ENCODE results near the gene P2RX3. TPM values are rescaled to one million over a fixed set of nuclear protein-coding genes. Genes with fewer than 3 reads are reported as not detected.

The P2RX3 gene
- total and polyA plus RNA-seq, 2 donors = 0.02 to 0.76 TPM

DNA sequence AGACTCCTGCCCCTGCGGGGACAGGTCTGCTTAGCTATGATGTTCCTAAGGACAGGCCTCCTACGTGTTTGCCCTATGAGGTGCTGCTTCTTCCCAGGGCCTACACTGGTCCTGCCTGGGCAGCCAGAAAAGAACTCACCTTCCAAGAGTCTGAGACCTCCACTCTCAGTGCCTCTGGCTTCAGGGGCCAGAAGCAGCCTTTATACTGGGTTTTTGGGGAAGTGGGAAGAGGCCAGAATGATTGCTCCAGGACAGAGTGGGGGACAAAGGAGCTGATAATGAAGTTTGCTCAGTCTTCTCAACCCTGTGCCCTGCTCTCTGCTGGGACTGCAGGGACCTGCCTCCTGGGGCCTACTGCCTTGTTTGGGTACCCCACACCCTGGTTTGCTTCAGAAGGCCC, 42.8 kb downstream of the P2RX3 start, which contains the start of gene PRG3:
PRG3 (minus strand) TSS at position 176 of the 400 bp plus-strand sequence. CDS start 442 bp downstream, outside the sequence.
- no peak for DNase-seq (ENCODE audit: low read depth in 6 of 9, low spot score in 9 of 9)
- no peak within 1 kb of the TSS for H3K4me3 ChIP-seq (ENCODE audit: low read length in 2 of 2)
- peaks cover 0 to 1% of the 10 kb centered on the region in 2 donors for H3K9me3 ChIP-seq (ENCODE audit: control insufficient read depth in 2 of 2, insufficient read depth in 1 of 2, low read length in 1 of 2)
- no peaks in the 10 kb centered on the region for H3K27me3 ChIP-seq (ENCODE audit: control insufficient read depth in 2 of 2, insufficient read depth in 1 of 2, low read length in 1 of 2)
- no peak within 1 kb of the TSS for H3K27ac ChIP-seq (ENCODE audit: low read depth in 1 of 2, low read length in 1 of 2)
- H3K36me3 ChIP-seq (ENCODE audit: control insufficient read depth in 2 of 2, insufficient read depth in 2 of 2, low read length in 1 of 2) = no peaks in the 10 kb centered on the region
- WGBS = 93% methylated on average over 2 of the region's 2 CpGs
- no peaks in the 10 kb centered on the region for H3K4me1 ChIP-seq (ENCODE audit: control insufficient read depth in 2 of 2, insufficient read depth in 2 of 2, low read length in 2 of 2)

DNA sequence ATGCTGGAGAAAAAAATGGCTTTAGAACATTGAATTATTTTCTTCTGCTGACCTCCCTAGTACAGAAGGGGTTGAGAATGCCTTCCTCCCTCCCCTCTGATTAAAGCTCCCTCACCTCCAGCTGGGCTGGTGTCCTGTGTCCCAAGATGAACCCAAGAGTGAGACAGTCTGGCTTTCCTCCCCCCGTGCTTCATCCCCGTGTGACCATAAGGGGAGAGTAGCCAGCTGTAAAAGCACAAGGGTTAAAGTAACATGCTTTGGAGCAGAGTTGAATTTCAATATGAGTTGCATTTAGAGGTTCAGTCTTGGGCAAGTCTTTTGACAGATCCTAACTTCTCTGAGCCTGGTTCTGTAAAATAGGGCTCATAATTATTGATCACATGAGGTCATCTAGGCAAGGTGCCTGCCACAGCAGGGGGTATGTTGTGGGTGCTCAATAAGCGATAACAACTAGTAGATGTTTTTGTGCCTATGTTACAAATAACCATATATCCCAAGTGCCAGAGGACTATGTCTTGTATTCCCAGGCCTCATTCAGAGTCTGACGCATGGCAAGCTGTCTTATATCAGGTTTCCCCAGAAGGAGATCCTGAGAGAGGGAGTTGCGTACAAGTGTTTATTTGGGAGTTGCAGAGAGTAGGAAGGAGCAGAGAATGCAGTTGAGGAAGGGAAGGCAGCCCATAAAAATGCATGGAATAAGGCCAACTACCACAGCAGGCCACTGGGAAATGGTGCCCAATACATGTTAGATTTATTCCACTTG, 48.2 kb downstream of the P2RX3 start:
- WGBS = 94% methylated on average over 5 of the region's 5 CpGs
- H3K36me3 ChIP-seq (ENCODE audit: control insufficient read depth in 2 of 2, insufficient read depth in 2 of 2, low read length in 1 of 2) = no peaks in the 10 kb centered on the region

GRCh38 chr11:57387289-57388030, 49.3 kb downstream of the P2RX3 start:
- Histone ChIP-seq H3K27ac (ENCODE audit: low read depth in 1 of 2, low read length in 1 of 2) (no peak overlapping the region), H3K27me3 (ENCODE audit: control insufficient read depth in 2 of 2, insufficient read depth in 1 of 2, low read length in 1 of 2) (no peaks in the 10 kb centered on the region), H3K4me3 (ENCODE audit: low read length in 2 of 2) (no peak overlapping the region), H3K36me3 (ENCODE audit: control insufficient read depth in 2 of 2, insufficient read depth in 2 of 2, low read length in 1 of 2) (no peaks in the 10 kb centered on the region), H3K9me3 (ENCODE audit: control insufficient read depth in 2 of 2, insufficient read depth in 1 of 2, low read length in 1 of 2) (no peaks in the 10 kb centered on the region), H3K4me1 (ENCODE audit: control insufficient read depth in 2 of 2, insufficient read depth in 2 of 2, low read length in 2 of 2) (no peaks in the 10 kb centered on the region)
- WGBS = 82% methylated on average over 16 of the region's 16 CpGs
- no peak for DNase-seq (ENCODE audit: low read depth in 6 of 9, low spot score in 9 of 9)

More for the DNA sequence above, 48.2 kb downstream of the P2RX3 start:
- Histone ChIP-seq H3K27ac (ENCODE audit: low read depth in 1 of 2, low read length in 1 of 2) (no peak overlapping the region), H3K4me1 (ENCODE audit: control insufficient read depth in 2 of 2, insufficient read depth in 2 of 2, low read length in 2 of 2) (no peaks in the 10 kb centered on the region), H3K9me3 (ENCODE audit: control insufficient read depth in 2 of 2, insufficient read depth in 1 of 2, low read length in 1 of 2) (no peaks in the 10 kb centered on the region), H3K27me3 (ENCODE audit: control insufficient read depth in 2 of 2, insufficient read depth in 1 of 2, low read length in 1 of 2) (no peaks in the 10 kb centered on the region), H3K4me3 (ENCODE audit: low read length in 2 of 2) (no peak overlapping the region)
- DNase-seq (ENCODE audit: low read depth in 6 of 9, low spot score in 9 of 9) = no peak

DNA sequence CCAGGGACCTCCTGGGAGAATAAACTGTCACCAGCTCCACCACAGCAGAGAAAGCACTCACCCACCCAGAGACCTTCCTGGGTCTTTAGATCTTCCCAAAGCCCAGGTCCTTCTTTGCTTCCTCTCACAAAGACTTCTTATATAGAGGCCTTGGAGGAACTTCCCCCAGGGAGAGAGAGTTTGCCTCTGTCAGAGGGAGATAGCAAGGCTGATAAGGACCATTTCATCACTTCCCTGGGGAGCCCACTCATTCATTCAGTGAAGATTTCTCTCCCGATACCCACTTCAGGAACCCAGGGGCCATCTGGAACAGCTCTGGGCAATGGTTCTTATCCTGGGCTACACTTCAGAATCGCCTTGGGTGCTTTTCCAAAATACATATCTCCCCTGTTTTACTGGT, 52.4 kb downstream of the P2RX3 start, which contains the start of gene PRG2:
PRG2 (minus strand) TSS at position 116 of the 400 bp plus-strand sequence. CDS start 706 bp downstream, outside the sequence.
- no peaks in the 10 kb centered on the region for H3K36me3 ChIP-seq (ENCODE audit: control insufficient read depth in 2 of 2, insufficient read depth in 2 of 2, low read length in 1 of 2)
- WGBS = 91% methylated on average over 2 of the region's 2 CpGs
- no peaks in the 10 kb centered on the region for H3K4me1 ChIP-seq (ENCODE audit: control insufficient read depth in 2 of 2, insufficient read depth in 2 of 2, low read length in 2 of 2)

GRCh38 chr11:57391111-57391510, 53.0 kb downstream of the P2RX3 start:
- Histone ChIP-seq H3K36me3 (ENCODE audit: control insufficient read depth in 2 of 2, insufficient read depth in 2 of 2, low read length in 1 of 2) (no peaks in the 10 kb centered on the region), H3K4me1 (ENCODE audit: control insufficient read depth in 2 of 2, insufficient read depth in 2 of 2, low read length in 2 of 2) (no peaks in the 10 kb centered on the region), H3K27ac (ENCODE audit: low read depth in 1 of 2, low read length in 1 of 2) (no peak overlapping the region), H3K9me3 (ENCODE audit: control insufficient read depth in 2 of 2, insufficient read depth in 1 of 2, low read length in 1 of 2) (no peaks in the 10 kb centered on the region), H3K4me3 (ENCODE audit: low read length in 2 of 2) (no peak overlapping the region), H3K27me3 (ENCODE audit: control insufficient read depth in 2 of 2, insufficient read depth in 1 of 2, low read length in 1 of 2) (no peaks in the 10 kb centered on the region)
- 98% methylated on average over 3 of the region's 3 CpGs for WGBS
- no peak for DNase-seq (ENCODE audit: low read depth in 6 of 9, low spot score in 9 of 9)

More for the DNA sequence above, 52.4 kb downstream of the P2RX3 start, which contains the start of gene PRG2:
- Histone ChIP-seq H3K4me3 (ENCODE audit: low read length in 2 of 2) (no peak within 1 kb of the TSS), H3K27me3 (ENCODE audit: control insufficient read depth in 2 of 2, insufficient read depth in 1 of 2, low read length in 1 of 2) (no peaks in the 10 kb centered on the region), H3K27ac (ENCODE audit: low read depth in 1 of 2, low read length in 1 of 2) (no peak within 1 kb of the TSS), H3K9me3 (ENCODE audit: control insufficient read depth in 2 of 2, insufficient read depth in 1 of 2, low read length in 1 of 2) (no peaks in the 10 kb centered on the region)
- DNase-seq (ENCODE audit: low read depth in 6 of 9, low spot score in 9 of 9) = no peak

DNA sequence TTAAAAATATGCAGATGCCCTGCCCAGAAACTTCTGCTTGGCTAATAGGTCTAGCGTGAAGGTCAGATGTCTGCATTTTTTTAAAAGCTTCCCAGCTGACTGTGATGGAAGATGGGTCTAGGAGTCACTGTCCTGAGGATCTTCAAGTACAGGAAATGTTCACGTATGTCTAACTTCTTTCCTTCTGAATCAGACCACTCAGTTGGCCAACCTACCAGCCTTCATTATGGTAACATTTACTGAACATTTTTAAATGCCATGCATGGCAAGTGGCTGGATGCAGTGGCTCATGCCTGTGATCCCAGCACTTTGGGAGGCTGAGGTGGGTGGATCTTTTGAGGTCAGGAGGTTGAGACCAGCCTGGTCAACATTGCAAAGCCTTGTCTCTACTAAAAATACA, 53.4 kb downstream of the P2RX3 start:
- no peaks in the 10 kb centered on the region for H3K27me3 ChIP-seq (ENCODE audit: control insufficient read depth in 2 of 2, insufficient read depth in 1 of 2, low read length in 1 of 2)
- no peaks in the 10 kb centered on the region for H3K9me3 ChIP-seq (ENCODE audit: control insufficient read depth in 2 of 2, insufficient read depth in 1 of 2, low read length in 1 of 2)
- H3K4me3 ChIP-seq (ENCODE audit: low read length in 2 of 2) = no peak overlapping the region
- H3K27ac ChIP-seq (ENCODE audit: low read depth in 1 of 2, low read length in 1 of 2) = no peak overlapping the region
- H3K4me1 ChIP-seq (ENCODE audit: control insufficient read depth in 2 of 2, insufficient read depth in 2 of 2, low read length in 2 of 2) = no peaks in the 10 kb centered on the region
- no peak for DNase-seq (ENCODE audit: low read depth in 6 of 9, low spot score in 9 of 9)
- no peaks in the 10 kb centered on the region for H3K36me3 ChIP-seq (ENCODE audit: control insufficient read depth in 2 of 2, insufficient read depth in 2 of 2, low read length in 1 of 2)
- WGBS = 96% methylated on average over 2 of the region's 2 CpGs

DNA sequence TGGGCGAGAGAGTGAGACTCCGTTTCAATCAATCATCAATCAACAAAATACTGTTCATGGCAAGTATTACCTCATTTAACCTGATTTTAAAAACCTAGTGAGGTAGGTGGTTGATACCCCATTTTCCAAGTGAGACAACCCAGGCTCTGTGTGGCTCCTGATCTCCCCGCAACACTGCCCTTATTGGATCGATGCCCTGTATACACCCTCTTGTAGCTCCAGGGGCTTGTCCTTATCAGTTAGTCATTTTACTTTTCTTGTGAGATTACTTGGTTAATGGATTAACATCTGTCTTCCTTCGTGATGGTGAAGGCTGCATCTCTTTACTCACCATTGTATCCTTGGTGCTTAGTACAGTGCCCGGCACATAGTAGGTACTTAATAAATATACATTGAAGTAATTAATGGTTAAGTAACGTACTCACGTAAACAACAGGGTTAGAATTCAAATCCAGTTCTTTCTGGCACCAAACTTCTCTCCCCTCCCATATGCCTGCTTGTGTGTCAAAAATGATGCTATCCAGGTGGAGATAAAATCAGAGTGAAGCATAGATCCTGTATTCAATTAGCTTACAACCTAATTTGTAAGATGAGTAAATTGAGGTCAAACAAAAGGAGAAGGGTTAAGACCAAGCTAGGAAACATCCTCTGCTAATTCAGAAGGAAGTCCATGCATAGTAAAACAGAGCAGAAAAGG, 54.1 kb downstream of the P2RX3 start:
- no peak overlapping the region for H3K27ac ChIP-seq (ENCODE audit: low read depth in 1 of 2, low read length in 1 of 2)
- H3K27me3 ChIP-seq (ENCODE audit: control insufficient read depth in 2 of 2, insufficient read depth in 1 of 2, low read length in 1 of 2) = no peaks in the 10 kb centered on the region
- no peaks in the 10 kb centered on the region for H3K36me3 ChIP-seq (ENCODE audit: control insufficient read depth in 2 of 2, insufficient read depth in 2 of 2, low read length in 1 of 2)
- DNase-seq (ENCODE audit: low read depth in 6 of 9, low spot score in 9 of 9) = no peak
- H3K9me3 ChIP-seq (ENCODE audit: control insufficient read depth in 2 of 2, insufficient read depth in 1 of 2, low read length in 1 of 2) = no peaks in the 10 kb centered on the region
- H3K4me1 ChIP-seq (ENCODE audit: control insufficient read depth in 2 of 2, insufficient read depth in 2 of 2, low read length in 2 of 2) = no peaks in the 10 kb centered on the region
- WGBS = 96% methylated on average over 8 of the region's 8 CpGs
- no peak overlapping the region for H3K4me3 ChIP-seq (ENCODE audit: low read length in 2 of 2)

GRCh38 chr11:57392763-57393105, 54.6 kb downstream of the P2RX3 start:
- H3K4me3 ChIP-seq (ENCODE audit: low read length in 2 of 2) = no peak overlapping the region
- H3K9me3 ChIP-seq (ENCODE audit: control insufficient read depth in 2 of 2, insufficient read depth in 1 of 2, low read length in 1 of 2) = no peaks in the 10 kb centered on the region
- no peaks in the 10 kb centered on the region for H3K4me1 ChIP-seq (ENCODE audit: control insufficient read depth in 2 of 2, insufficient read depth in 2 of 2, low read length in 2 of 2)
- WGBS = 97% methylated on average over 4 of the region's 4 CpGs
- no peaks in the 10 kb centered on the region for H3K36me3 ChIP-seq (ENCODE audit: control insufficient read depth in 2 of 2, insufficient read depth in 2 of 2, low read length in 1 of 2)
- H3K27me3 ChIP-seq (ENCODE audit: control insufficient read depth in 2 of 2, insufficient read depth in 1 of 2, low read length in 1 of 2) = no peaks in the 10 kb centered on the region
- no peak for DNase-seq (ENCODE audit: low read depth in 6 of 9, low spot score in 9 of 9)
- H3K27ac ChIP-seq (ENCODE audit: low read depth in 1 of 2, low read length in 1 of 2) = no peak overlapping the region
